Measurements from ENCODE around the gene DHRS2.

DHRS2 gene

DNA sequence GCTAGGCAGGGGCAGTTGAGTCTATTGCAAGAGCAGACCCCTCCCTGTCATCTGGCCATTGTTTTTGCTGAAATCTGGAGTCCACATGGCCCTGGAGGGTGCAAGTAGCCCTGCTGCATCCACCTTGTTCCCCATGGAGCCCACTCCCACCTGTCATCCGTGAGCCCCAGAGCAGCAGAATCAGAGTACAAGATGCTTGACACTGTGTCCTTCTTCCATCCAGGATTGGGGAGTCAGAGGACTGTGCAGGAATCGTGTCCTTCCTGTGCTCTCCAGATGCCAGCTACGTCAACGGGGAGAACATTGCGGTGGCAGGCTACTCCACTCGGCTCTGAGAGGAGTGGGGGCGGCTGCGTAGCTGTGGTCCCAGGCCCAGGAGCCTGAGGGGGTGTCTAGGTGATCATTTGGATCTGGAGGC, 8.8 kb downstream of the DHRS2 start:
- H3K4me3 ChIP-seq (ENCODE audit: low read depth, low read length), result no peak overlapping the region
- no peak for DNase-seq (ENCODE audit: low read depth)
- TF ChIP-seq, protein P1, sequence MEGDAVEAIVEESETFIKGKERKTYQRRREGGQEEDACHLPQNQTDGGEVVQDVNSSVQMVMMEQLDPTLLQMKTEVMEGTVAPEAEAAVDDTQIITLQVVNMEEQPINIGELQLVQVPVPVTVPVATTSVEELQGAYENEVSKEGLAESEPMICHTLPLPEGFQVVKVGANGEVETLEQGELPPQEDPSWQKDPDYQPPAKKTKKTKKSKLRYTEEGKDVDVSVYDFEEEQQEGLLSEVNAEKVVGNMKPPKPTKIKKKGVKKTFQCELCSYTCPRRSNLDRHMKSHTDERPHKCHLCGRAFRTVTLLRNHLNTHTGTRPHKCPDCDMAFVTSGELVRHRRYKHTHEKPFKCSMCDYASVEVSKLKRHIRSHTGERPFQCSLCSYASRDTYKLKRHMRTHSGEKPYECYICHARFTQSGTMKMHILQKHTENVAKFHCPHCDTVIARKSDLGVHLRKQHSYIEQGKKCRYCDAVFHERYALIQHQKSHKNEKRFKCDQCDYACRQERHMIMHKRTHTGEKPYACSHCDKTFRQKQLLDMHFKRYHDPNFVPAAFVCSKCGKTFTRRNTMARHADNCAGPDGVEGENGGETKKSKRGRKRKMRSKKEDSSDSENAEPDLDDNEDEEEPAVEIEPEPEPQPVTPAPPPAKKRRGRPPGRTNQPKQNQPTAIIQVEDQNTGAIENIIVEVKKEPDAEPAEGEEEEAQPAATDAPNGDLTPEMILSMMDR (conservative IDR thresholded peaks at IDR 0.05; ENCODE audit: low read depth, low read length), result no peak

DNA sequence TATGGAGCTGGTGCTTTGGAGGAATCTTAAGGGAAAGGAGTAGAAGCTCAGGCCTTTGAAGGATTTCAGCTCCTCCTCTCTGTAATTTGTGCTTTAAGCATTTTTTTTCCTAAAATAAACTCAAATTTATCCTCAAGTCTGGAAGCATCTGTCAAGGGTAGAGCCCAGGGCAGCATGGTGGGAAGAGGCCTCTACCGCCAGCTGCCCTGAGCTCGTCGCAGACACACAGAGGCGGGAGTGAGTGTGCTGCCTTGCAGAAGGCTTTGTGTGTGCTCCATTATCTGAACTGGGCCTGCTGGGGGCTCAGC, 9.3 kb downstream of the DHRS2 start:
- TF ChIP-seq, protein P1 (conservative IDR thresholded peaks at IDR 0.05; ENCODE audit: low read depth, low read length), result no peak
- no peak overlapping the region for H3K4me3 ChIP-seq (ENCODE audit: low read depth, low read length)
- no peak for DNase-seq (ENCODE audit: low read depth)

DNA sequence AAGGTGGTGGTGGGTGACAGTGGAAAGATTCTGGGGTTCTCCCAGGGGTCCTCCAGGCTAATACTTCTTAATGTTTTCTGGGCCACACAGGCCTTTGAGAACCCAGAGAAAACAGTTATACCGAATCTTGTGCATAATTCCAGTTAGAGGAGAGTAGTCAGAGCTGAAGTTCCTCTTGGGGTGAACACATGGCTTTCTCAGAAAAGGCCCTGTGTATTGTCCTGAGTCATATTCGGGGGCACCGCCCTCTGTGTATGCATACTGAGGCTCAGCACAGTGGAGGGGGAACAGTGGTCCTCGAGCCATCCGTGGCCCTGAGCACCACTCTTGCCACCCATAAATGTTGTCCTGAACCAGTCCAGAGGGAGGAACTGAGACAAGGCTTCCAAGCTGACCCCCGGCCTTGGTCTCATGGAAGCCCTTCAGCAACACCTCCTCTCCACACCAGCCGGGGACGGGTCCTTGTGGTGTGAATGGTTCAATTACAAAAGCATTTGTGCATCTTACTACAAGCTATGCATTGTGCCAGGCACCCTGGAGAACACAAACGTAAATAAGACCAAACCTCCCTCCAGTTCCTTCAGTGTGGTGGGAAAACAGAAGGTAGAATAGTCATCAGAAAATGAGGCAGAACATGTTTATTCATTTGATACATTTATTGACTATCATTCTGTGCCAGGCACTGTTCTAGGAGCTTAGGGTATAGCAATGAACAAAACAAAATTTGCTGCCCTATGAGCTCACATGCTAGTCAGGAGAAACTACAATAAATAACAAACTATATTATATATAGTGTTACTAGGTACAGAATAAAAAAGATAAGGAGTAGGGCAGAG, 9.9 kb downstream of the DHRS2 start:
- H3K4me3 ChIP-seq (ENCODE audit: low read depth, low read length), result no peak overlapping the region
- DNase-seq (ENCODE audit: low read depth), result no peak
- TF ChIP-seq, protein P1 (conservative IDR thresholded peaks at IDR 0.05; ENCODE audit: low read depth, low read length), result no peak

DNA sequence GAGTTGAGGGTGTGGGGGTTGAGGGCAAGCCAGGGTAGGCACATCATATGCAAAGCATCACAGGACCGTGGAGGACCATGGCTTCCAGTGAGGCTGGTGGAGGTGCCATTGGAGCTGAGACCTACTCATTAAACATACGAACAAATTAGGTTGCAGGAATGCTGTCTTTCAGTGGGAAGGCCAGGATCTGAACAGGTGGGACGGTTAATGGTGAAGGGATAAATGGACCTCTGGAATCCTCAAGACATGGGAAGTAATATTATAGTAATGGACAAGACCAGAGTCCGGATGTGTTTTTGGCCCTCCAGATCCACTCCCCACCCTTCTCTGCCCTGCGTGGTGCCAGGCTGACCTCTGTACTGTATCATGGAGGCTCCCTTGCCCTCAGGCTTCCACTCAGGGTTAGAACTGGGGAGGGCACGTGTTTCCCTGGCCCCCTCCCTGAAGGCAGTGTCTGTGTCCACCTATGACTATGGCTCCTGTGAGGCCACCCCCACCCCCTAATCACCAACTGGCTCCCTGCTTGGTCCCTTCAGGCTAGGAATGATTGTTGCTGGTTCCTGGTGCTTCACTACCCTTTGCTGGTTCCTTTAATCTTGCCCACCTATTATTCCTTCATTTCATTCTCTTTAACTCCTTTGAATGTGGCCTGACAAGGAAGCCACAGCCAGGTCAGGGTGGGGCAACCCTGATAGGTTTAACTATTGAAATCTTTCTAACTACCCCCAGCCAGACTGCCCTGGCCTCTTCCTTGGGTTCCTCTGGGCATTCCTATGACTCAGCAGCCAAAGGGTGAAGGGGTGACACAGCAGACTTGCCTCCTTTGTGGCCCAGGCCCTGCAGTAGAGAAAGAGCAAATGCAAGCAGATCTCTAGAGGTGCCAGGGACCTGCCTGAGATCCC, 10.7 kb downstream of the DHRS2 start:
- TF ChIP-seq, protein P1 (conservative IDR thresholded peaks at IDR 0.05; ENCODE audit: low read depth, low read length), result no peak
- no peak overlapping the region for H3K4me3 ChIP-seq (ENCODE audit: low read depth, low read length)
- no peak for DNase-seq (ENCODE audit: low read depth)

DNA sequence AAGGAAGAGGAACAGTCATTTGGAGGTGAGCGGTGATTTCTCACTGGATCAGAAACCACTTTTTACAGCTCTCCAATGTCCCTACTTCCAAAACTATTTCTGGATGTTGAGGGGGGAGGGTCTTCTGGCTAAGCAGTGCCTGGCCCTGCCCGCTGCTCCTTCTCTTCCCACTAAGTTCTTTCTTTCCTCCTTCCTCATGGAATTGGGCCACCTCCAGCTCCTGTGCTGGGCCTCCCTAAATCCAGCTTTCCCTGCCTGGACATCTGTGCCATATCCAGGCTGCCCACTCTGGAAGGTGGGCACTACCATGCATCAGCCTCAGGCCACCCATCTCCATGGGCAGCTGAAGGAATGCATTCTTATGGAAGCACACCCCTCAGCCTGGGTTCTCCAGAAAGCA, 11.5 kb downstream of the DHRS2 start:
- no peak for DNase-seq (ENCODE audit: low read depth)

DNA sequence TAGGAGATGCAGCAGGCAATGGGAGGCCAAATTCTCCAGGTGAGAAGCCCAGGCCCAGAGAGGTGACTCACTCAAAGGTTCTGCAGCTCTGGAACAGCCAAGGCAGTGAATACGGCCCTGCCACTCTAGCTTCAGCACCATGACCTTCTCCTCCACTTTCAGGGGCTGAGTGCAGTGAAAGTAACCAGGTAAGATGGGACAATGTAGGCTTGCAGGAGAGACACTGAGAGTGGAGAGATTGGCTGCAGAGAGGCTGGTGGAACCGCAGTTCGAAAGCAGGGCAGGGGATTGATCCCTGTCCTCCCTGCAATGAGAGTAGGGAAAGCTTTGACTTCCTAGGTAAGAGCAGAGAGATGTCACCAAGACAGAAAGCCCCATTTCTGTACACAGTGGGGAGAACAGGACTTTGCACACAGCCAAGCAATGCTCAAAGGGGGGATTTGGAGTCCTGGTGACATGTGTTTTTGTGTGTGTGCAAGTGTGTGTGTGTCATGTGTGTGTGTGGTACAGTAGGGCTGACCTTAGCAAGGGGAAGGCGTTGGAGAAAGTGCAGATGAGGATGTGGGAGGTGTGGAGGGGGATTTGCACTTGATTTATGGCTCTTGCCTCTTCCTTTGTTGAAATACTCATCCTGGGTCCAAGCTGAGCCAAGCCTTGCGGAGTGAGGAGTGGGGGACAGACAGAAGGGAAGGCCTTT, 12.7 kb downstream of the DHRS2 start:
- DNase-seq (ENCODE audit: low read depth), result no peak
- H3K4me3 ChIP-seq (ENCODE audit: low read depth, low read length), result no peak overlapping the region
- TF ChIP-seq, protein P1 (conservative IDR thresholded peaks at IDR 0.05; ENCODE audit: low read depth, low read length), result no peak

More for the DNA sequence above, 11.5 kb downstream of the DHRS2 start:
- TF ChIP-seq, protein P1 (conservative IDR thresholded peaks at IDR 0.05; ENCODE audit: low read depth, low read length), result no peak
- H3K4me3 ChIP-seq (ENCODE audit: low read depth, low read length), result no peak overlapping the region
